AG10803 (cell line): ENCODE results near the gene ANO6.
"Not testable (repeated sequence)": the region's sequence is repeated elsewhere in the genome, so short reads cannot be mapped to it uniquely, and the experiment has no call there.

Source experiments
- DNase-seq: peaks from one replicate; pipeline ENCODE4 v3.0.0; 2010; ENCODE audit warnings: low read depth
- H3K4me3 ChIP-seq: 2 replicates; pipeline ENCODE4 v1.5.1; 2011; ENCODE audit warnings: mild to moderate bottlenecking, low read length, control low read depth
- CTCF ChIP-seq: conservative IDR thresholded peaks from 2 replicates; pipeline ENCODE4 v1.5.1; 2011; ENCODE audit warnings: mild to moderate bottlenecking, low read length, control low read depth, inconsistent platforms

Gene ANO6

GRCh38 chr12:45231515-45232145 is 15.7 kb downstream of the ANO6 start:
- no peak overlapping the region for H3K4me3 ChIP-seq
- peak; percentile 85 for DNase-seq
- TF ChIP-seq CTCF = no peak

DNA sequence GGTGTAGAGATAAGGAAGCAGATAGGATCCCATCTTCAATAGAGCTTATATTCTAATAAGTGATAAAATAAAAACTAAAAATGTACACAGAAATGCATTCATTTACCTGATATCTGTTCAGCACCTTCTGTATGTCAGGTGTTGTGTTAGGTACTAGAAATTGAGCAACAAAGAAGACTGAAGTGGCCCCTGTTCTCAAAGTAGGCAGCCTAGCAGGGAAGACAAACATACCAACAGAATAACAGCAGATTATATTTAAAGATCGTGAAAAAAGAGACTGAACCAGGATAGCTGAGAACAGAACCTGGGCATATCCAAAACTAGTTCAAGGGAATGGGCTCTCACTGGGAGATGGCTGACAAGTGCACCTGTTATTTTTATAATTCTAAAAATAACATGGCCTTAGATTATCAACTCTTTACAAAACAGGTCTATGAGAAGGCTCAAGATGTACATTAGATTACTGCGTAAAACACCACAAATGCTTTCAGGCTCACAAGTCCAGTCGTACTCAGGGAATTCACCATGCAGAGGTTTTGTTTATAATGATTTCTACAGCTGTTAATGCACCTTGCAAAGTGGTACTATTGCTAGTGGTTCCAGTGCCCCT is 16.4 kb downstream of the ANO6 start:
- TF ChIP-seq CTCF = no peak
- no peak overlapping the region for H3K4me3 ChIP-seq
- no peak for DNase-seq

DNA sequence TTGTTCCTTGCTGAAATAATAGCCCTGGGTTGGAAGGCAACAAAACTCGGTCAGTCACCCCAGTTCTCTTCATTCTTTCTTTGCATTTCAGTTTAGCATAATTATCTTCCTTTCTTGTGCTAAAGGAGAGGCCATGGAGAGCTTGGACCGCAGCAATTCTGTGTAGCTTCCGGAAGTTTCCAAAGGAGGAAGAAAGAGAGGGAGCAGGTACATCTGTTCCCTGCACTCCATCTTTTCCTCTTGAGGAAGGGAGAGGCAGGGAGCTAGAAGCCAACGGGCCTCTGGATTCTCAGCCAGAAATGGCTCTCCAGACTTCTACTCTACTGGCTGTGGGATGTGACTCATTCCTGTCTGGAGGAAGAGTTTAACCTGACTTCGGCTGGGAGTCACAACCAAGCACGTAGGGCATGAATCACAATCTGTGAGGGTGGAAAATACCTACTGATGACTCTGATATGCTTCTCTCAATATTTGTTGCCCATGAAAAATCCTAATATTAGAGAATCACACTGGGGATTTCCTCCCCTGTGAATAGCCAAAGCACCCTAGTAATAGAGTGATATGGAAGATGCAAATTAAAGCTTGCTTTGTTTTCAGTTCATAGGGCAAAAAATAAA is 17.0 kb downstream of the ANO6 start:
- H3K4me3 ChIP-seq = no peak overlapping the region
- TF ChIP-seq CTCF = no peak
- DNase-seq = peak; percentile 95

DNA sequence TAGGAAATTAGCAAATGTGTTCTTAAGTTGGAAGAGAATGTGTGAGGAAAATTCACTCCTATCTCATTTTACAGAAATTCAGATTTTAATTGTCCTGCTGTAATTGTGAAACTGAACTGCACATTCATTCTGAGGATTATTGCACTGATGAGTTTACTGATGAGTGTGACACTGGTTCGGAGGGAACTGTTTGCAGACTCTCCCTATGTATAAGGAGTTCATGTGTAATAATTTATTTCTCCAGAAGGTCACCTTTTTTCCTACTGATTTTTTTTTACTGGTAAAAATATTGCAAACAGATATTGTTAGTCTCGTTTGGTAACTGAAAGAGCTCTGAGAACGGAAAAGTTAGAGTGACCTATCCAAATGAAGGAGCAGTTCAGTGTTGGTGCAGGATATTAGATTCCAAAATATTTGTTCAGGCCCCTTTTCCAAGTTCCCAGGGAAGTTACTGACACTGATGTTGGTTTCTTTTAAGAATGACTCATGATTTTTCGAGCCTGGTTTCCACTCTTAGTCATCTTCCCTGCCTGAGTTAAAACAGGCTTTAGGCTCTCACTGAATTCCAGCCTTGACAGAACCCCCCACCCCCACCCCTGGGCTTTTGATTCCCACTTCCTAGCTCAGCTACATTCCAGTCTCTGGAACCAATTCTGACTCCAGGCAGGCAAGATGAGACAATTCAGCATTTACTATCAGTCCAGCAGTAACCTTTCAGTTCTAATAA is 18.4 kb downstream of the ANO6 start:
- DNase-seq = peak; percentile 98
- H3K4me3 ChIP-seq = peak overlapping the region; percentile 32
- no peak for TF ChIP-seq CTCF

DNA sequence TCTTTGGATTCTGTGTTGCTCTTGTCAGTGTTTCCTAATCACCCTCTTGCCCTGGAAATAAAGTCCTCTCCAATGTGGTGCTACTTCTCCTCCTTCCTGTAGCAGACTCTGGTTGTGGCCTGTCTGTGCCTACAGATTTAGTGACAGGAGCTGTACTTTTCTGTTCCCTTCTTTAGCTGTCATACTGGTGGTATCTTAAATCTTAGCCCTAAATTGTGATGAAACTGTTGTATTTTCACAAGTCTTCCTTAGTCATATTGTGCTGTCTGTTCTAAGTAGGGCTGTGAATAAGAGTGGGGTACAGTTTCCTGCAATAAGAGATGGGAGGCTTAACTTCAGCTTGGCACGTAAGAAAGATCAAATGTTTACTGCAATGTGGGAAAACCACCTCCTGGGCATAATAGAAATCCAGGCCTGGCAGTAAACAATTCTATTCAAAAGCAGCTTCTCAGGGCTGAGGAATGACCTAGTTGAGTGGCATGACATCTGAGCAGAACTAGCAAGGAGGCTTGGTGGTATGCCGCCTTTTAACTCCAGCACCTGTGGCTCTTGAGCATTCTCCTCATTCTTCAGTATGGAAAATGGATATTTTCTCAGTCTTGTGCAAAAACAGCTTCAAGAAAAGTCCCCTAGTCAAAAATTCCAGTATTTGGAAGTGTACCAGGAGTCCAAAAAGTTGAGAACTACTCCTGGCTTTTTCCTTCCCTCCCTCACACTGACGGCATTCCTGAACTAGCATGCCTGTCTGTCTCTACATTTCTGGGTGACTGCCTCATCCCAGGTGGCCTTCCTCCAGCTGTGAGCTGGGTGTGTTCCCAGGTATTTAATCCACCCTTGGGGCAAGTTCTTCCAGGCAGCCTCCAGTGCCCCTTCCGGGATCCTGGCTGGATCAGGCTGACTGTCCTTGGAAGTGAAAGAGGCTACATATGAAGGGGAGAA is 19.5 kb downstream of the ANO6 start:
- peak overlapping the region; percentile 21 for H3K4me3 ChIP-seq
- peak; percentile 78 for DNase-seq
- TF ChIP-seq CTCF = no peak

GRCh38 chr12:45236383-45236782 is 20.5 kb downstream of the ANO6 start:
- H3K4me3 ChIP-seq, DNase-seq: not testable (repeated sequence)

GRCh38 chr12:45242180-45242579 is 26.3 kb downstream of the ANO6 start:
- no peak for DNase-seq
- TF ChIP-seq CTCF = no peak
- H3K4me3 ChIP-seq = no peak overlapping the region
